GM13977 (cell line): ENCODE results near the gene ARHGAP15.

Experiments
- DNase-seq: peaks from one replicate; pipeline ENCODE4 v3.0.0; 2012; ENCODE audit warnings: low spot score
- CTCF ChIP-seq: IDR thresholded peaks from 2 replicates; pipeline ENCODE4 v1.5.1; 2012; ENCODE audit warnings: mild to moderate bottlenecking, control low read depth; ENCODE audit not compliant: insufficient read depth; ENCODE audit errors: extremely low read depth, missing control alignments
- in situ Hi-C: fragments of 300-500 bp; cut with MboI; formaldehyde crosslinking; loops from one replicate; pipeline ENCODE4 v1.12.0; 2022; ENCODE audit warnings: low sequenced_read_pairs, low pct_unique_long_range_greater_than_20kb, mixed read lengths, inconsistent platforms; ENCODE audit not compliant: unreplicated experiment

Gene ARHGAP15

GRCh38 chr2:143426296-143426695 is 297.1 kb downstream of the ARHGAP15 start:
- in situ Hi-C loops: no loop called here
- DNase-seq: no peak
- no peak for TF ChIP-seq CTCF

GRCh38 chr2:143428700-143429099 is 299.5 kb downstream of the ARHGAP15 start:
- in situ Hi-C loops: no loop called here
- no peak for TF ChIP-seq CTCF
- no peak for DNase-seq

DNA sequence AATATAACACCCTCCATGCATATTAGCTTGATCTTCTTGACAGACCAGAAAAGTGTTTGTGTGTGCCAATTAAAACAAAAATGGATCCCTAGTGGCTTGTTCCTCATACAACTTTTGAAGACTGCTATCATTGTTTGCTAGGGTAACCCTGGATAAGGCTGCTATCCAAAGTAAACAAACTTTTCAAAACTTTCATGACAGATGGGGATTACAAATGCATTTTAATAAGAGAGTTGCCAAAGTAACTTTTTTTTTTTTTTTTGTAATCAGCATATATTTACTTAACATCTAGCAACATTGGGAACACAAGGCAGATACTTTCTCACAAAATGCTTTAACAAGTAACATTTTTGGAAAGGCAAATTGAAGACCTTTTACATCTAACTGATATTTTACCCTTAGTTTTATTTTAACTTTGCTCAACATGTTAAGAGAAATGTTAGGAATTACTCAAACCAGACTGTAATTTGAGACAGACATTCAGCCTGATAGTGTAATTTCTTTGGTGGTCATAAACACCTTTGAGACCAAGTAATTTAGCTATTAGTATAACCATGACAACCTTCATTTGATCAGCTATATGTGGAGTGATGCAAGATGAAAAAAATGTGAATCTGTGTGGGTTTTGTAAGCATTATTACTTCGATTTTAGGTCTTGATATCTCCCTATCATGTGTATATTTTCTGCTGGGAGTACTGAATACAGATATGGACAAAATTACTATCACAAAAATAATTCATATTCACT is 300.9 kb downstream of the ARHGAP15 start:
- in situ Hi-C loops: no loop called here
- no peak for TF ChIP-seq CTCF
- no peak for DNase-seq

DNA sequence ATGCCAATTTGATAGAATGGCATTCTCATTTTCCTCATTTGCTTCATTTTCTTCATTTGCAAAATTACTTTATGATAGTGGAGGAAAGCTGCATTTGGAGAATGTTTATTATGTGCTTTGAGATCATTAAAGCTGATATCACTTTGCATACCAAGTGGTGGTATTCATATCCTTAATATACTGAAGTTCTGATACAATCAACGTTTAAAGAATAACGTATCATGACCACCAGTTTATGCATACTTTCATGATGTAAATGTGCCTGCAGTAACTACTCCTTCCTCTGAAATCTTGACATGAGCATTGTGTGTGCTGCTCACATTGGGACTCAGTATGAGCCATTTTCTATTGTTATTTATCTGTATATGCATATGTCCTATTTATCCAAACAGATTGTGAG is 302.1 kb downstream of the ARHGAP15 start:
- no peak for TF ChIP-seq CTCF
- in situ Hi-C loops: no loop called here
- DNase-seq: no peak

GRCh38 chr2:143433251-143433650 is 304.0 kb downstream of the ARHGAP15 start:
- DNase-seq: no peak
- in situ Hi-C loops: no loop called here
- no peak for TF ChIP-seq CTCF

GRCh38 chr2:143433840-143434239 is 304.6 kb downstream of the ARHGAP15 start:
- DNase-seq: no peak
- in situ Hi-C loops: no loop called here
- no peak for TF ChIP-seq CTCF

GRCh38 chr2:143434445-143434844 is 305.2 kb downstream of the ARHGAP15 start:
- in situ Hi-C loops: no loop called here
- no peak for TF ChIP-seq CTCF
- DNase-seq: no peak
